ENCODE data around the gene TMTC2. TPM values are rescaled to one million over a fixed set of nuclear protein-coding genes. Genes with fewer than 3 reads are reported as not detected.

TMTC2 gene
- polyA plus RNA-seq, 1 donor from 2014 or later, result 20.6 TPM

DNA sequence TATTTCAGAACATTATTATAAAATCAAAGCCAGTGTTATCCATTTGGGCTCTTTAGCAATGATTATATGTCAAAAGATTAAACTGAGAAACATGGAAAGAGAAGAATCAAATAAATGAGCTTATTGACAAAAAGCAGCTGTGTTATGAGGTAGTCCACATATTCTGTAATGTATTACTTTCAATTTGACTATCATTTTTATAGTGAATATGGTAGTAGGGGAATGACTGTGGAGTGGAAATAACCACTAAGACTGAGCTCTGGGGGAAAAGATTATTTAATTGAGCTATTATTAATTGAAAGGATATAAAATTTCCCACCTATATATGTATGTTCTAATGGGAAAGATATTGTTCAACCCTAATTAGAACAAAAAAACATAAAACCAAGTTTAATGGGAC, 381.3 kb downstream of the TMTC2 start:
- no peak overlapping the region for H2AFZ ChIP-seq (ENCODE audit: low read depth, low read length)
- H3K4me3 ChIP-seq (ENCODE audit: low read length), result no peak overlapping the region
- no peak overlapping the region for H3K27ac ChIP-seq (ENCODE audit: low read length)
- peaks cover 4% of the 10 kb centered on the region for H3K9me3 ChIP-seq (ENCODE audit: low read length)
- no peaks in the 10 kb centered on the region for H3K27me3 ChIP-seq (ENCODE audit: insufficient read depth, low read depth, low read length)
- no peaks in the 10 kb centered on the region for H3K79me2 ChIP-seq (replicated peaks; ENCODE audit: insufficient read depth, low read length)
- no peak overlapping the region for H3K9ac ChIP-seq (ENCODE audit: low read length)
- H4K20me1 ChIP-seq (ENCODE audit: insufficient read depth), result no peaks in the 10 kb centered on the region
- no peaks in the 10 kb centered on the region for H3F3A ChIP-seq (ENCODE audit: insufficient read depth, low read length, poor library complexity, severe bottlenecking)
- no peak overlapping the region for H3K4me2 ChIP-seq (ENCODE audit: low read length)
- no peaks in the 10 kb centered on the region for H3K9me2 ChIP-seq (ENCODE audit: insufficient read depth, low read length)
- no peaks in the 10 kb centered on the region for H3K36me3 ChIP-seq (ENCODE audit: insufficient read depth, low read length)
- TF ChIP-seq SMC3 (conservative IDR thresholded peaks at IDR 0.05; ENCODE audit: poor library complexity), result no peak
- no peak for TF ChIP-seq EZH2 (IDR thresholded peaks at IDR 0.05; ENCODE audit: borderline replicate concordance, insufficient read depth, low read length, poor library complexity, severe bottlenecking)
- TF ChIP-seq, protein P1, sequence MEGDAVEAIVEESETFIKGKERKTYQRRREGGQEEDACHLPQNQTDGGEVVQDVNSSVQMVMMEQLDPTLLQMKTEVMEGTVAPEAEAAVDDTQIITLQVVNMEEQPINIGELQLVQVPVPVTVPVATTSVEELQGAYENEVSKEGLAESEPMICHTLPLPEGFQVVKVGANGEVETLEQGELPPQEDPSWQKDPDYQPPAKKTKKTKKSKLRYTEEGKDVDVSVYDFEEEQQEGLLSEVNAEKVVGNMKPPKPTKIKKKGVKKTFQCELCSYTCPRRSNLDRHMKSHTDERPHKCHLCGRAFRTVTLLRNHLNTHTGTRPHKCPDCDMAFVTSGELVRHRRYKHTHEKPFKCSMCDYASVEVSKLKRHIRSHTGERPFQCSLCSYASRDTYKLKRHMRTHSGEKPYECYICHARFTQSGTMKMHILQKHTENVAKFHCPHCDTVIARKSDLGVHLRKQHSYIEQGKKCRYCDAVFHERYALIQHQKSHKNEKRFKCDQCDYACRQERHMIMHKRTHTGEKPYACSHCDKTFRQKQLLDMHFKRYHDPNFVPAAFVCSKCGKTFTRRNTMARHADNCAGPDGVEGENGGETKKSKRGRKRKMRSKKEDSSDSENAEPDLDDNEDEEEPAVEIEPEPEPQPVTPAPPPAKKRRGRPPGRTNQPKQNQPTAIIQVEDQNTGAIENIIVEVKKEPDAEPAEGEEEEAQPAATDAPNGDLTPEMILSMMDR (IDR thresholded peaks at IDR 0.05; ENCODE audit: poor library complexity, severe bottlenecking), result no peak
- no peak for TF ChIP-seq REST (IDR thresholded peaks at IDR 0.05; ENCODE audit: borderline replicate concordance)
- no peak for TF ChIP-seq MXI1 (conservative IDR thresholded peaks at IDR 0.05; ENCODE audit: poor library complexity, severe bottlenecking)
- no peak for TF ChIP-seq POLR2AphosphoS5 (IDR thresholded peaks at IDR 0.05)
- no peak for TF ChIP-seq TAF1 (IDR thresholded peaks at IDR 0.05; ENCODE audit: low read depth)
- no peak for TF ChIP-seq RAD21 (conservative IDR thresholded peaks at IDR 0.05)
- no peak for TF ChIP-seq EP300 (conservative IDR thresholded peaks at IDR 0.05; ENCODE audit: poor library complexity, severe bottlenecking)

GRCh38 chr12:83074358-83074894, 387.7 kb downstream of the TMTC2 start:
- Histone ChIP-seq H3K4me2 (ENCODE audit: low read length) (no peak overlapping the region), H3K27ac (ENCODE audit: low read length) (no peak overlapping the region), H3K4me3 (ENCODE audit: low read length) (no peak overlapping the region), H3K36me3 (ENCODE audit: insufficient read depth, low read length) (no peaks in the 10 kb centered on the region), H3F3A (ENCODE audit: insufficient read depth, low read length, poor library complexity, severe bottlenecking) (no peaks in the 10 kb centered on the region), H3K9me2 (ENCODE audit: insufficient read depth, low read length) (no peaks in the 10 kb centered on the region), H2AFZ (ENCODE audit: low read depth, low read length) (no peak overlapping the region), H3K27me3 (ENCODE audit: insufficient read depth, low read depth, low read length) (no peaks in the 10 kb centered on the region), H3K9ac (ENCODE audit: low read length) (no peak overlapping the region), H3K9me3 (ENCODE audit: low read length) (peaks cover 4% of the 10 kb centered on the region), H3K79me2 (replicated peaks; ENCODE audit: insufficient read depth, low read length) (no peaks in the 10 kb centered on the region), H4K20me1 (ENCODE audit: insufficient read depth) (no peaks in the 10 kb centered on the region)
- TF ChIP-seq, protein P1 (IDR thresholded peaks at IDR 0.05; ENCODE audit: poor library complexity, severe bottlenecking), result no peak
- no peak for TF ChIP-seq TAF1 (IDR thresholded peaks at IDR 0.05; ENCODE audit: low read depth)
- TF ChIP-seq REST (IDR thresholded peaks at IDR 0.05; ENCODE audit: borderline replicate concordance), result no peak
- TF ChIP-seq SMC3 (conservative IDR thresholded peaks at IDR 0.05; ENCODE audit: poor library complexity), result no peak
- TF ChIP-seq RAD21 (conservative IDR thresholded peaks at IDR 0.05), result no peak
- no peak for TF ChIP-seq EP300 (conservative IDR thresholded peaks at IDR 0.05; ENCODE audit: poor library complexity, severe bottlenecking)
- no peak for TF ChIP-seq EZH2 (IDR thresholded peaks at IDR 0.05; ENCODE audit: borderline replicate concordance, insufficient read depth, low read length, poor library complexity, severe bottlenecking)
- no peak for TF ChIP-seq MXI1 (conservative IDR thresholded peaks at IDR 0.05; ENCODE audit: poor library complexity, severe bottlenecking)
- no peak for TF ChIP-seq POLR2AphosphoS5 (IDR thresholded peaks at IDR 0.05)
